Measurements from ENCODE around the gene OR10W1. TPM values are rescaled to one million over a fixed set of nuclear protein-coding genes. Genes with fewer than 3 reads are reported as not detected.
A peak's percentile ranks its signal among the peaks of the same experiment; 100 is the strongest.

Gene OR10W1
- total RNA-seq, 4 donors from 2014 or later: not detected

- TF ChIP-seq POLR2A (IDR thresholded peaks at IDR 0.05): no peak
- TF ChIP-seq CTCF (IDR thresholded peaks at IDR 0.05): peak in 5 of 6 experiments; percentile 33 to 70 (median 48)
- DNase-seq: no peak
- no peak overlapping the region for H3K4me3 ChIP-seq
- H3K9me3 ChIP-seq: no peaks in the 10 kb centered on the region
- intact Hi-C loops (cut with DNase I): loop anchor here (10.0 kb wide), 1 partner anchor 531 kb away; the partner anchor contains the start of gene BTBD18
- H3K4me1 ChIP-seq: no peaks in the 10 kb centered on the region
- 16 to 25% methylated on average over 1 of the region's 1 CpG for WGBS, 2 donors
- no peaks in the 10 kb centered on the region for H3K36me3 ChIP-seq
- peaks cover 0 to 3% (median 0%) of the 10 kb centered on the region in 4 donors for H3K27me3 ChIP-seq
- H3K27ac ChIP-seq: no peak overlapping the region
These were observed 18.2 kb upstream of the OR10W1 start for GRCh38 chr11:58286249-58286648.

GRCh38 chr11:58285483-58286040 is 17.5 kb upstream of the OR10W1 start:
- no peak for DNase-seq

GRCh38 chr11:58276151-58276550 is 8.1 kb upstream of the OR10W1 start:
- Histone ChIP-seq H3K36me3 (no peaks in the 10 kb centered on the region), H3K4me3 (no peak overlapping the region), H3K9me3 (no peaks in the 10 kb centered on the region), H3K27ac (no peak overlapping the region), H3K27me3 (no peaks in the 10 kb centered on the region), H3K4me1 (no peaks in the 10 kb centered on the region)
- intact Hi-C loops (cut with DNase I): no loop called here
- 25 to 46% methylated on average over 1 of the region's 1 CpG for WGBS, 2 donors
- DNase-seq: no peak
- TF ChIP-seq POLR2A (IDR thresholded peaks at IDR 0.05) (no peak), CTCF (IDR thresholded peaks at IDR 0.05) (no peak)

More at GRCh38 chr11:58285483-58286040, 17.5 kb upstream of the OR10W1 start:
- Histone ChIP-seq H3K4me3 (no peak overlapping the region), H3K27ac (no peak overlapping the region), H3K4me1 (no peaks in the 10 kb centered on the region), H3K27me3 (no peaks in the 10 kb centered on the region), H3K9me3 (no peaks in the 10 kb centered on the region), H3K36me3 (no peaks in the 10 kb centered on the region)
- intact Hi-C loops (cut with DNase I): loop anchor here (10.0 kb wide), 1 partner anchor 531 kb away; the partner anchor contains the start of gene BTBD18
- WGBS, 2 donors: 59 to 61% methylated on average over 5 of the region's 5 CpGs
- TF ChIP-seq CTCF (IDR thresholded peaks at IDR 0.05) (no peak), POLR2A (IDR thresholded peaks at IDR 0.05) (no peak)

GRCh38 chr11:58275002-58275401 is 6.9 kb upstream of the OR10W1 start:
- DNase-seq: no peak
- no peak for TF ChIP-seq CTCF (IDR thresholded peaks at IDR 0.05)
- TF ChIP-seq POLR2A (IDR thresholded peaks at IDR 0.05): no peak
- Histone ChIP-seq H3K36me3 (no peaks in the 10 kb centered on the region), H3K9me3 (no peaks in the 10 kb centered on the region), H3K27me3 (no peaks in the 10 kb centered on the region), H3K4me1 (no peaks in the 10 kb centered on the region), H3K27ac (no peak overlapping the region), H3K4me3 (no peak overlapping the region)
- WGBS, 2 donors: 65 to 81% methylated on average over 2 of the region's 2 CpGs
- intact Hi-C loops (cut with DNase I): no loop called here

- TF ChIP-seq POLR2A (IDR thresholded peaks at IDR 0.05): no peak
- TF ChIP-seq CTCF (IDR thresholded peaks at IDR 0.05): no peak
These were observed 8.1 kb downstream of the OR10W1 start for GRCh38 chr11:58259983-58260382.

More at GRCh38 chr11:58259983-58260382, 8.1 kb downstream of the OR10W1 start:
- no peak overlapping the region for H3K4me3 ChIP-seq
- intact Hi-C loops (cut with DNase I): no loop called here
- H3K27me3 ChIP-seq: no peaks in the 10 kb centered on the region
- no peaks in the 10 kb centered on the region for H3K4me1 ChIP-seq
- DNase-seq: no peak
- H3K36me3 ChIP-seq: no peaks in the 10 kb centered on the region
- WGBS, 2 donors: 74 to 84% methylated on average over 2 of the region's 2 CpGs
- no peaks in the 10 kb centered on the region for H3K9me3 ChIP-seq
- H3K27ac ChIP-seq: no peak overlapping the region

Data from esophagus squamous epithelium (tissue), 5 donors.